Tibial nerve (tissue), 4 donors: ENCODE measurements around the gene ZNF837.

ENCODE experiments used
- CTCF ChIP-seq, 5 experiments: fragments of 200-600 bp in 3 of 5; fragments of 450-650 bp in 2 of 5; sonication (generic) in 3 of 5; IDR thresholded peaks; one replicate each; pipeline ENCODE4 v1.5.1; 2016 to 2019; ENCODE audit warnings: antibody characterized with exemption in 5 of 5, mild to moderate bottlenecking in 3 of 5, moderate library complexity in 2 of 5
- EP300 ChIP-seq, 2 donors: sonication (generic); formaldehyde crosslinking; IDR thresholded peaks; one replicate each; pipeline ENCODE4 v1.6.1; 2017; ENCODE audit warnings: antibody characterized with exemption in 2 of 2, mild to moderate bottlenecking in 1 of 2

GRCh38 chr19:58396691-58397532, 16.1 kb upstream of the ZNF837 start:
- TF ChIP-seq CTCF (IDR thresholded peaks at IDR 0.05): no peak
- no peak for TF ChIP-seq EP300 (IDR thresholded peaks at IDR 0.05)
